WTC11 (cell line): ENCODE data around the gene SLC4A9. TPM values are rescaled to one million over a fixed set of nuclear protein-coding genes. Genes with fewer than 3 reads are reported as not detected.

Experiments
- ARID4B ChIP-seq: sonication (generic); formaldehyde crosslinking; IDR thresholded peaks from 2 replicates; pipeline ENCODE4 v1.8.0; 2023; ENCODE audit warnings: missing genetic modification reagents, mild to moderate bottlenecking, borderline replicate concordance
- ATF1 ChIP-seq: sonication (generic); formaldehyde crosslinking; IDR thresholded peaks from 2 replicates; pipeline ENCODE4 v1.8.1; 2023; ENCODE audit warnings: mild to moderate bottlenecking, moderate library complexity, missing genetic modification reagents
- ATF3 ChIP-seq: sonication (generic); formaldehyde crosslinking; conservative IDR thresholded peaks from 2 replicates; pipeline ENCODE4 v1.8.1; 2022; ENCODE audit warnings: mild to moderate bottlenecking, missing genetic modification reagents
- CBFB ChIP-seq: sonication (generic); formaldehyde crosslinking; IDR thresholded peaks from 2 replicates; pipeline ENCODE4 v1.8.1; 2022; ENCODE audit warnings: mild to moderate bottlenecking, low read depth, missing genetic modification reagents
- CREM ChIP-seq: sonication (generic); formaldehyde crosslinking; IDR thresholded peaks from 2 replicates; pipeline ENCODE4 v1.8.1; 2022; ENCODE audit warnings: mild to moderate bottlenecking, missing genetic modification reagents, moderate library complexity
- E2F1 ChIP-seq: sonication (generic); formaldehyde crosslinking; IDR thresholded peaks from 2 replicates; pipeline ENCODE4 v1.8.0; 2022; ENCODE audit warnings: mild to moderate bottlenecking, missing genetic modification reagents
- ELF4 ChIP-seq: sonication (generic); formaldehyde crosslinking; IDR thresholded peaks from 2 replicates; pipeline ENCODE4 v1.8.1; 2022; ENCODE audit warnings: low read depth, mild to moderate bottlenecking, moderate library complexity, missing genetic modification reagents
- EMX1 ChIP-seq: fragments of 250-450 bp; sonication (Bioruptor Pico); IDR thresholded peaks from 2 replicates; pipeline ENCODE4 v1.8.0; 2021; ENCODE audit warnings: mild to moderate bottlenecking
- FOXJ3 ChIP-seq: sonication (generic); formaldehyde crosslinking; IDR thresholded peaks from 2 replicates; pipeline ENCODE4 v1.9.0; 2021; ENCODE audit warnings: missing genetic modification reagents, mild to moderate bottlenecking, borderline replicate concordance
- MXD4 ChIP-seq: fragments of 250-450 bp; sonication (Bioruptor Pico); IDR thresholded peaks from 2 replicates; pipeline ENCODE4 v1.8.0; 2021; ENCODE audit warnings: mild to moderate bottlenecking, moderate library complexity, borderline replicate concordance
- NFE2L1 ChIP-seq: sonication (generic); formaldehyde crosslinking; IDR thresholded peaks from 2 replicates; pipeline ENCODE4 v1.8.1; 2023; ENCODE audit warnings: missing genetic modification reagents
- ZNF138 ChIP-seq: sonication (generic); formaldehyde crosslinking; conservative IDR thresholded peaks from 2 replicates; pipeline ENCODE4 v1.8.1; 2022; ENCODE audit warnings: mild to moderate bottlenecking, moderate library complexity, missing genetic modification reagents
- ZNF396 ChIP-seq: fragments of 250-450 bp; sonication (Bioruptor Pico); IDR thresholded peaks from 2 replicates; pipeline ENCODE4 v1.8.0; 2021; ENCODE audit warnings: mild to moderate bottlenecking, moderate library complexity, borderline replicate concordance
- ZNF671 ChIP-seq: fragments of 250-450 bp; sonication (Bioruptor Pico); IDR thresholded peaks from 2 replicates; pipeline ENCODE4 v1.8.0; 2021; ENCODE audit warnings: mild to moderate bottlenecking
- total RNA-seq: library from RNA; stranded (reverse); gene quantifications from 3 replicates; pipeline ENCODE4 v1.2.3, GENCODE V29; 2021
- TF ChIP-seq, protein P1 (sequence below): fragments of 200-600 bp; IDR thresholded peaks from 2 replicates; pipeline ENCODE4 v1.8.0; 2022; ENCODE audit warnings: antibody characterized with exemption
- TF ChIP-seq, protein P2 (sequence below): sonication (generic); formaldehyde crosslinking; IDR thresholded peaks from 2 replicates; pipeline ENCODE4 v1.8.0; 2022; ENCODE audit warnings: mild to moderate bottlenecking, missing genetic modification reagents
- TF ChIP-seq, protein P3 (sequence below): sonication (generic); formaldehyde crosslinking; IDR thresholded peaks from 2 replicates; pipeline ENCODE4 v1.8.1; 2022; ENCODE audit warnings: mild to moderate bottlenecking, moderate library complexity, missing genetic modification reagents
- TF ChIP-seq, protein P4 (sequence below): sonication (generic); formaldehyde crosslinking; IDR thresholded peaks from 2 replicates; pipeline ENCODE4 v1.8.1; 2022; ENCODE audit warnings: mild to moderate bottlenecking, missing genetic modification reagents, moderate library complexity, borderline replicate concordance
- TF ChIP-seq, protein P5 (sequence below): sonication (generic); formaldehyde crosslinking; IDR thresholded peaks from 2 replicates; pipeline ENCODE4 v1.8.1; 2023; ENCODE audit warnings: mild to moderate bottlenecking, missing genetic modification reagents
- TF ChIP-seq, protein P6 (sequence below): fragments of 250-450 bp; sonication (Bioruptor Pico); IDR thresholded peaks from 2 replicates; pipeline ENCODE4 v1.9.0; 2021; ENCODE audit warnings: mild to moderate bottlenecking, borderline replicate concordance

SLC4A9 gene
- total RNA-seq, 1 experiment from 2014 or later = 0.37 TPM

- TF ChIP-seq E2F1 (CRISPR knock-in tag) = peak; percentile 82; the same call in 1 of the 2 replicates
- TF ChIP-seq, protein P1, sequence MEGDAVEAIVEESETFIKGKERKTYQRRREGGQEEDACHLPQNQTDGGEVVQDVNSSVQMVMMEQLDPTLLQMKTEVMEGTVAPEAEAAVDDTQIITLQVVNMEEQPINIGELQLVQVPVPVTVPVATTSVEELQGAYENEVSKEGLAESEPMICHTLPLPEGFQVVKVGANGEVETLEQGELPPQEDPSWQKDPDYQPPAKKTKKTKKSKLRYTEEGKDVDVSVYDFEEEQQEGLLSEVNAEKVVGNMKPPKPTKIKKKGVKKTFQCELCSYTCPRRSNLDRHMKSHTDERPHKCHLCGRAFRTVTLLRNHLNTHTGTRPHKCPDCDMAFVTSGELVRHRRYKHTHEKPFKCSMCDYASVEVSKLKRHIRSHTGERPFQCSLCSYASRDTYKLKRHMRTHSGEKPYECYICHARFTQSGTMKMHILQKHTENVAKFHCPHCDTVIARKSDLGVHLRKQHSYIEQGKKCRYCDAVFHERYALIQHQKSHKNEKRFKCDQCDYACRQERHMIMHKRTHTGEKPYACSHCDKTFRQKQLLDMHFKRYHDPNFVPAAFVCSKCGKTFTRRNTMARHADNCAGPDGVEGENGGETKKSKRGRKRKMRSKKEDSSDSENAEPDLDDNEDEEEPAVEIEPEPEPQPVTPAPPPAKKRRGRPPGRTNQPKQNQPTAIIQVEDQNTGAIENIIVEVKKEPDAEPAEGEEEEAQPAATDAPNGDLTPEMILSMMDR = no peak
- TF ChIP-seq, protein P2, sequence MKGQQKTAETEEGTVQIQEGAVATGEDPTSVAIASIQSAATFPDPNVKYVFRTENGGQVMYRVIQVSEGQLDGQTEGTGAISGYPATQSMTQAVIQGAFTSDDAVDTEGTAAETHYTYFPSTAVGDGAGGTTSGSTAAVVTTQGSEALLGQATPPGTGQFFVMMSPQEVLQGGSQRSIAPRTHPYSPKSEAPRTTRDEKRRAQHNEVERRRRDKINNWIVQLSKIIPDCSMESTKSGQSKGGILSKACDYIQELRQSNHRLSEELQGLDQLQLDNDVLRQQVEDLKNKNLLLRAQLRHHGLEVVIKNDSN (CRISPR knock-in tag) = peak; percentile 67; the same call in 1 of the 2 replicates
- no peak; the same call in 1 of the 2 replicates for TF ChIP-seq ZNF138
- TF ChIP-seq, protein P3, sequence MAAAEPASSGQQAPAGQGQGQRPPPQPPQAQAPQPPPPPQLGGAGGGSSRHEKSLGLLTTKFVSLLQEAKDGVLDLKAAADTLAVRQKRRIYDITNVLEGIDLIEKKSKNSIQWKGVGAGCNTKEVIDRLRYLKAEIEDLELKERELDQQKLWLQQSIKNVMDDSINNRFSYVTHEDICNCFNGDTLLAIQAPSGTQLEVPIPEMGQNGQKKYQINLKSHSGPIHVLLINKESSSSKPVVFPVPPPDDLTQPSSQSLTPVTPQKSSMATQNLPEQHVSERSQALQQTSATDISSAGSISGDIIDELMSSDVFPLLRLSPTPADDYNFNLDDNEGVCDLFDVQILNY (CRISPR knock-in tag) = 0 out of 2 replicates have a peak, but pooled peaks have one; percentile 55
- no peak for TF ChIP-seq FOXJ3 (CRISPR knock-in tag)
- no peak for TF ChIP-seq MXD4 (CRISPR knock-in tag)
- peak; percentile 86; the same call in 1 of the 2 replicates for TF ChIP-seq CBFB
- TF ChIP-seq, protein P4, sequence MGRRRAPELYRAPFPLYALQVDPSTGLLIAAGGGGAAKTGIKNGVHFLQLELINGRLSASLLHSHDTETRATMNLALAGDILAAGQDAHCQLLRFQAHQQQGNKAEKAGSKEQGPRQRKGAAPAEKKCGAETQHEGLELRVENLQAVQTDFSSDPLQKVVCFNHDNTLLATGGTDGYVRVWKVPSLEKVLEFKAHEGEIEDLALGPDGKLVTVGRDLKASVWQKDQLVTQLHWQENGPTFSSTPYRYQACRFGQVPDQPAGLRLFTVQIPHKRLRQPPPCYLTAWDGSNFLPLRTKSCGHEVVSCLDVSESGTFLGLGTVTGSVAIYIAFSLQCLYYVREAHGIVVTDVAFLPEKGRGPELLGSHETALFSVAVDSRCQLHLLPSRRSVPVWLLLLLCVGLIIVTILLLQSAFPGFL (CRISPR knock-in tag) = peak; percentile 71; the same call in 1 of the 2 replicates
- peak; percentile 99 for TF ChIP-seq ARID4B (CRISPR knock-in tag)
- TF ChIP-seq EMX1 (CRISPR knock-in tag) = no peak
- no peak for TF ChIP-seq ZNF396
- TF ChIP-seq ATF1 (CRISPR knock-in tag) = no peak; the same call in 1 of the 2 replicates
- no peak for TF ChIP-seq CREM (CRISPR knock-in tag)
- TF ChIP-seq NFE2L1 (CRISPR knock-in tag) = peak; percentile 95
- TF ChIP-seq, protein P5, sequence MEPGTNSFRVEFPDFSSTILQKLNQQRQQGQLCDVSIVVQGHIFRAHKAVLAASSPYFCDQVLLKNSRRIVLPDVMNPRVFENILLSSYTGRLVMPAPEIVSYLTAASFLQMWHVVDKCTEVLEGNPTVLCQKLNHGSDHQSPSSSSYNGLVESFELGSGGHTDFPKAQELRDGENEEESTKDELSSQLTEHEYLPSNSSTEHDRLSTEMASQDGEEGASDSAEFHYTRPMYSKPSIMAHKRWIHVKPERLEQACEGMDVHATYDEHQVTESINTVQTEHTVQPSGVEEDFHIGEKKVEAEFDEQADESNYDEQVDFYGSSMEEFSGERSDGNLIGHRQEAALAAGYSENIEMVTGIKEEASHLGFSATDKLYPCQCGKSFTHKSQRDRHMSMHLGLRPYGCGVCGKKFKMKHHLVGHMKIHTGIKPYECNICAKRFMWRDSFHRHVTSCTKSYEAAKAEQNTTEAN (CRISPR knock-in tag) = peak; percentile 96
- TF ChIP-seq, protein P6, sequence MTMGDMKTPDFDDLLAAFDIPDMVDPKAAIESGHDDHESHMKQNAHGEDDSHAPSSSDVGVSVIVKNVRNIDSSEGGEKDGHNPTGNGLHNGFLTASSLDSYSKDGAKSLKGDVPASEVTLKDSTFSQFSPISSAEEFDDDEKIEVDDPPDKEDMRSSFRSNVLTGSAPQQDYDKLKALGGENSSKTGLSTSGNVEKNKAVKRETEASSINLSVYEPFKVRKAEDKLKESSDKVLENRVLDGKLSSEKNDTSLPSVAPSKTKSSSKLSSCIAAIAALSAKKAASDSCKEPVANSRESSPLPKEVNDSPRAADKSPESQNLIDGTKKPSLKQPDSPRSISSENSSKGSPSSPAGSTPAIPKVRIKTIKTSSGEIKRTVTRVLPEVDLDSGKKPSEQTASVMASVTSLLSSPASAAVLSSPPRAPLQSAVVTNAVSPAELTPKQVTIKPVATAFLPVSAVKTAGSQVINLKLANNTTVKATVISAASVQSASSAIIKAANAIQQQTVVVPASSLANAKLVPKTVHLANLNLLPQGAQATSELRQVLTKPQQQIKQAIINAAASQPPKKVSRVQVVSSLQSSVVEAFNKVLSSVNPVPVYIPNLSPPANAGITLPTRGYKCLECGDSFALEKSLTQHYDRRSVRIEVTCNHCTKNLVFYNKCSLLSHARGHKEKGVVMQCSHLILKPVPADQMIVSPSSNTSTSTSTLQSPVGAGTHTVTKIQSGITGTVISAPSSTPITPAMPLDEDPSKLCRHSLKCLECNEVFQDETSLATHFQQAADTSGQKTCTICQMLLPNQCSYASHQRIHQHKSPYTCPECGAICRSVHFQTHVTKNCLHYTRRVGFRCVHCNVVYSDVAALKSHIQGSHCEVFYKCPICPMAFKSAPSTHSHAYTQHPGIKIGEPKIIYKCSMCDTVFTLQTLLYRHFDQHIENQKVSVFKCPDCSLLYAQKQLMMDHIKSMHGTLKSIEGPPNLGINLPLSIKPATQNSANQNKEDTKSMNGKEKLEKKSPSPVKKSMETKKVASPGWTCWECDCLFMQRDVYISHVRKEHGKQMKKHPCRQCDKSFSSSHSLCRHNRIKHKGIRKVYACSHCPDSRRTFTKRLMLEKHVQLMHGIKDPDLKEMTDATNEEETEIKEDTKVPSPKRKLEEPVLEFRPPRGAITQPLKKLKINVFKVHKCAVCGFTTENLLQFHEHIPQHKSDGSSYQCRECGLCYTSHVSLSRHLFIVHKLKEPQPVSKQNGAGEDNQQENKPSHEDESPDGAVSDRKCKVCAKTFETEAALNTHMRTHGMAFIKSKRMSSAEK = no peak
- TF ChIP-seq ELF4 (CRISPR knock-in tag) = 0 out of 2 replicates have a peak, but pooled peaks have one; percentile 59
- no peak; the same call in 1 of the 2 replicates for TF ChIP-seq ATF3
- no peak for TF ChIP-seq ZNF671 (CRISPR knock-in tag)
These were observed 40.9 kb downstream of the SLC4A9 start (continued) for GRCh38 chr5:140400730-140401361.
